Skeletal muscle satellite cell (primary cell): ENCODE data around the gene NACC1.
"Not testable (repeated sequence)": the region's sequence is repeated elsewhere in the genome, so short reads cannot be mapped to it uniquely, and the experiment has no call there.

Experiments
- H3K27me3 ChIP-seq: 2 replicates; pipeline ENCODE4 v1.7.0; 2013; ENCODE audit warnings: low read length; ENCODE audit not compliant: control insufficient read depth, insufficient read depth
- H3K36me3 ChIP-seq: 2 replicates; pipeline ENCODE4 v1.7.0; 2013; ENCODE audit warnings: mild to moderate bottlenecking, control low read depth, low read length; ENCODE audit not compliant: insufficient read depth
- H3K4me1 ChIP-seq: 2 replicates; pipeline ENCODE4 v1.7.0; 2013; ENCODE audit warnings: low read length; ENCODE audit not compliant: control insufficient read depth, insufficient read depth
- H3K4me2 ChIP-seq: 2 replicates; pipeline ENCODE4 v1.7.0; 2013; ENCODE audit warnings: mild to moderate bottlenecking, low read length
- H3K4me3 ChIP-seq: 2 replicates; pipeline ENCODE4 v1.7.0; 2013; ENCODE audit warnings: low read length
- H3K9ac ChIP-seq: 2 replicates; pipeline ENCODE4 v1.7.0; 2013; ENCODE audit warnings: mild to moderate bottlenecking, low read depth, low read length, moderate library complexity
- H3K9me3 ChIP-seq: replicated peaks from 2 replicates; pipeline ENCODE4 v1.7.0; 2013; ENCODE audit warnings: mild to moderate bottlenecking, control low read depth, low read length

NACC1 gene

DNA sequence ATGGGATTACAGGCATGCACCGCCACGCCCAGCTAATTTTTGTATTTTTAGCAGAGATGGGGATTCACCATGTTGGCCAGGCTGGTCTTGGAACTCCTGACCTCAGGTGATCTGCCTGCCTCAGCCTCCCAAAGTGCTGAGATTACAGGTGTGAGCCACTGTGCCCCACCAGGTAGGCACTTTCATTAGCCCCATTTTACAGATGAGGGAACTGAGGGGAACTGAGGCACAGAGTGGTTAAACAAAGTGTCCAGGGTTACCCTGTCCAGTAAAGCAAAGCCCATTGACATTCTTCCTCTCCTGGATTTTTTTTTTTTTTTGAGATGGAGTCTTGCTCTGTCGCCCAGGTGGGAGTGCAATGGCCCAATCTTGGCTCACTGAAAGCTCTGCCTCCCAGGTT, 48.1 kb downstream of the NACC1 start:
- peaks cover 61% of the 10 kb centered on the region for H3K4me1 ChIP-seq
- not testable (repeated sequence) for H3K36me3 ChIP-seq, H3K9ac ChIP-seq, H3K4me3 ChIP-seq, H3K27me3 ChIP-seq, H3K4me2 ChIP-seq, H3K9me3 ChIP-seq

GRCh38 chr19:13169769-13170168, 51.7 kb downstream of the NACC1 start:
- Histone ChIP-seq H3K4me1 (peaks cover 52% of the 10 kb centered on the region), H3K36me3 (no peaks in the 10 kb centered on the region), H3K4me3 (no peak overlapping the region), H3K9ac (no peak overlapping the region), H3K27me3 (no peaks in the 10 kb centered on the region), H3K4me2 (no peak overlapping the region), H3K9me3 (no peaks in the 10 kb centered on the region)

- Histone ChIP-seq H3K4me2 (no peak overlapping the region), H3K4me3 (no peak overlapping the region), H3K4me1 (peaks cover 51% of the 10 kb centered on the region), H3K27me3 (no peaks in the 10 kb centered on the region), H3K9ac (no peak overlapping the region), H3K9me3 (no peaks in the 10 kb centered on the region), H3K36me3 (no peaks in the 10 kb centered on the region)
Observed at GRCh38 chr19:13171146-13171545, 53.1 kb downstream of the NACC1 start.

GRCh38 chr19:13172346-13173138, 54.5 kb downstream of the NACC1 start:
- Histone ChIP-seq H3K9me3 (no peaks in the 10 kb centered on the region), H3K9ac (peak overlapping the region; percentile 44), H3K4me2 (peak overlapping the region; percentile 56), H3K4me1 (peaks cover 46% of the 10 kb centered on the region), H3K36me3 (no peaks in the 10 kb centered on the region), H3K4me3 (peak overlapping the region; percentile 25), H3K27me3 (no peaks in the 10 kb centered on the region)

DNA sequence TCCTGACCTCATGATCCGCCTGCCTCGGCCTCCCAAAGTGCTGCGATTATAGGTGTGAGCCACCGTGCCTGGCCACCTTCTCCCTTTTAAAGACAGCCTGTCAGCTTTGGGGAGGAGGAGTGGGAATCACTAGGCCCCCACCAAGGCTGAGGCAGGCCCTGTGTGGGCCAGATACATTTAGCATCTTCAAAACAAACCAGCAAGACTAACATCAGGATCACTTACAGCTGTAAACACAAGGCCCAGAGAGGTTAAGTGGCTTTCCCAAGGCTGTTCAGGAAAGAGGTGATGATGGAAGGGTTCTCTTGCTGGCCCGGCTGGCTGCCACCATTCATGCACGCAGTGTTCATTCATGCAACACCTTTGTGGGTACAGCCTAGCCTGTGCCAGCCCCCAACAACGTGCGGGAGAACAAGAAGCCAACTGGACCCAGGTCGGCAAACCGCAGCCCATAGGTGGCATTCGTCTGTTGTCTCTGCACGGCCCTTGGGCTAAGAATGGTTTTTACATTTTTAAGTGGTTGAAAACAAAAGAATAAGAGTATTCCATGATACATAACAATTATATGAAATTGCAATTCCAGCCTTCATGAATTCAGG, 55.2 kb downstream of the NACC1 start:
- Histone ChIP-seq H3K27me3 (no peaks in the 10 kb centered on the region), H3K4me3 (no peak overlapping the region), H3K4me2 (no peak overlapping the region), H3K36me3 (no peaks in the 10 kb centered on the region), H3K4me1 (peaks cover 41% of the 10 kb centered on the region), H3K9ac (no peak overlapping the region), H3K9me3 (no peaks in the 10 kb centered on the region)

- H3K9me3 ChIP-seq: no peaks in the 10 kb centered on the region
- H3K27me3 ChIP-seq: no peaks in the 10 kb centered on the region
- H3K36me3 ChIP-seq: no peaks in the 10 kb centered on the region
- H3K4me3 ChIP-seq: no peak overlapping the region
- H3K4me2 ChIP-seq: peak overlapping the region; percentile 30
- peaks cover 25% of the 10 kb centered on the region for H3K4me1 ChIP-seq
- H3K9ac ChIP-seq: no peak overlapping the region
Observed at GRCh38 chr19:13176345-13176744, 58.3 kb downstream of the NACC1 start.

GRCh38 chr19:13177584-13177983, 59.5 kb downstream of the NACC1 start:
- H3K27me3 ChIP-seq, H3K36me3 ChIP-seq, H3K4me2 ChIP-seq, H3K4me3 ChIP-seq, H3K9ac ChIP-seq, H3K9me3 ChIP-seq: not testable (repeated sequence)
- H3K4me1 ChIP-seq: peaks cover 24% of the 10 kb centered on the region

DNA sequence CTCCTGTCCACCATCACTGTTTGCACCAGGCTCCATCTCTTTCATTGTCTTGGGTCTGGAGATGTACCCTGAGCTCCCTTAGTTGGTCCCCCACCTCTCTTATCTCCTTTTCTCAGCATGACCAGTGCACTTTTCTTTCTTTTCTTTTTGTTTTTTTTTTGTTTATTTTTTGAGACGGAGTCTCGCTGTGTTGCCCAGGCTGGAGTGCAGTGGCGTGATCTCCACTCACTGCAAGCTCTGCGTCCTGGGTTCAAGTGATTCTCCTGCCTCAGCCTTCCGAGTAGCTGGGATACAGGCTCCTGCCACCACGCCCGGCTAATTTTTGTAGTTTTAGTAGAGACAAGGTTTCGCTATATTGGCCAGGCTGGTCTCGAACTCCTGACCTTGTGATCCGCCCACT, 60.2 kb downstream of the NACC1 start:
- not testable (repeated sequence) for H3K27me3 ChIP-seq, H3K9me3 ChIP-seq, H3K9ac ChIP-seq, H3K36me3 ChIP-seq, H3K4me3 ChIP-seq, H3K4me2 ChIP-seq
- H3K4me1 ChIP-seq: peaks cover 17% of the 10 kb centered on the region

- Histone ChIP-seq H3K9me3 (no peaks in the 10 kb centered on the region), H3K36me3 (no peaks in the 10 kb centered on the region), H3K27me3 (no peaks in the 10 kb centered on the region), H3K4me2 (no peak overlapping the region), H3K9ac (no peak overlapping the region), H3K4me3 (no peak overlapping the region), H3K4me1 (peaks cover 7% of the 10 kb centered on the region)
Observed at GRCh38 chr19:13181747-13182388, 63.8 kb downstream of the NACC1 start.

GRCh38 chr19:13184926-13185325, 66.9 kb downstream of the NACC1 start:
- not testable (repeated sequence) for H3K9ac ChIP-seq, H3K27me3 ChIP-seq, H3K9me3 ChIP-seq, H3K36me3 ChIP-seq, H3K4me1 ChIP-seq, H3K4me3 ChIP-seq, H3K4me2 ChIP-seq

GRCh38 chr19:13185763-13186657, 67.9 kb downstream of the NACC1 start:
- H3K4me1 ChIP-seq, H3K4me2 ChIP-seq, H3K9me3 ChIP-seq, H3K27me3 ChIP-seq, H3K4me3 ChIP-seq, H3K36me3 ChIP-seq, H3K9ac ChIP-seq: not testable (repeated sequence)
